ENCODE measurements around the gene DYNLT3.

The DYNLT3 gene

DNA sequence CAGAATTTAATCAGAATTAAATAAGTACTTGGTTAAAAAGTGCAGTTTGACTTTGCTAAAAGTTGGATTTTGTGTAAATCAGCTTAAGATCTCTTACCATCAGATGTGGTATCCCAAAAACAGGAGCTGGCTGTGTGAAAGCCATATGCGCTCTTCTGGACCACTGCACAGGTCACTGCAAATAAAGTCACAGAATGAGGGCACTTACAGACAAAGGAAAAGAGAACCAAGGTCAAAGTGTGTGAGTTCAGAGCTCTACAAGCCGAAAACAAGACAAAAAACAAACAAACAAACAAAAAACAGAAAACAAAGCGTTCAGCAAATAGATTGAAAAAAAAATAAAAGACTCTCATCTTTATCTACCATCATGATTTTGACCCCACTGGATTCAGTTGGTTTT, 6.4 kb downstream of the DYNLT3 start:
- no peak for FAIRE-seq

DNA sequence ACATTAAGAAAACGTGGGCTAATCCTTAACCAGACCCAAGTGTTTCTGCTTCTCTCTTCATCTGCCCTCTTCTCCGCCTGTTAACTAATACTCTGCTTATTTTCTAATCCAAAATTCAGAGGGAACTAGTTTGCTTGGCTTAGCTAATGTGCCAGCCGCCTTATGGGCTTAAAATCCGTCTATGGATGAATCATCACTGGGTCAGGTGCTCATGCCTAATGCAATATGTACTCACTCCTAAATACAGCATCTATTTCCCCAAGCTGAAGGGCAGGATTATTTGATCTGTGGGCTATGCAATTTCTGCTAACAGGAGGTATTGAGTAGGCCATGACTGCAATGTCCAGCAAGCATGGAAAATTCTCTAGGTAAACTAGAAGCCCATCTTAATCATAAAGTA, 12.4 kb downstream of the DYNLT3 start:
- FAIRE-seq, result peak; percentile 78

DNA sequence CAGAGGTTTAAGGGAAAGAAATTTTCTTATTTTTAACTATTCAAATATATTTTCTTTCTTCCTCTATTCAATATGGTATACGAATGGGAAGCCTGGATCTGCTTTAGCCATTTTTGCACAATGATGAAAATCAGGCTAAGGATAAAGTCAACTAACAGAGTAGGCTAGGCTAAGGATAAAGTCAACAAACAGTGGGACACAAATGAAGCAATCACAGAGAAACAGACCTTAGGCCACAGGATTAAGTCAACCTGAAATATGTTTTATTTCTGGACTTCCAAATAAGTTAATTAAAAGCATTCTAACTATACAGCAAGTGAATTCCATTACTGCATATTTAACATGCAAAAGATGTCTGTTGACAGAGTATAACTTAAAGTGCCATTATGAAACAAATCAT, 17.0 kb downstream of the DYNLT3 start:
- no peak for FAIRE-seq

DNA sequence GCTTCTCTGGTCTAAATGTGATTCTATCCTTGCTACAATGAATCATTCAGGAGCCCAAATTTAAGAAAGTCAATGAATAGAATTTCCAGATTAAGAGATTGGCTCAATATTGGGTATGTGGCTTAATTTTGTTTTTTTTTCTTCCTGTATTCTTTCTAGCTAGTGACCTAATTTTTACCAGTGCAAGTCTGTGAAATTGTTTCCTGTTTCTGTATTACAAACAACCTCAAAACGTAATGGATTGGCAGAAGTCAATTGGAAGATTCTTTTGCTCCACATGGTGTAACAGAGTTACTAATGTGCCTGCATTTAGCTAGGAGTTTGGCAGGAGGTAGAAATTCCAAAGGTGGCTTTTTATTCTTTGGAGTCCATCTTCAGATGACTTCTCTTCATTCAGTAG, 17.6 kb downstream of the DYNLT3 start:
- no peak for FAIRE-seq

DNA sequence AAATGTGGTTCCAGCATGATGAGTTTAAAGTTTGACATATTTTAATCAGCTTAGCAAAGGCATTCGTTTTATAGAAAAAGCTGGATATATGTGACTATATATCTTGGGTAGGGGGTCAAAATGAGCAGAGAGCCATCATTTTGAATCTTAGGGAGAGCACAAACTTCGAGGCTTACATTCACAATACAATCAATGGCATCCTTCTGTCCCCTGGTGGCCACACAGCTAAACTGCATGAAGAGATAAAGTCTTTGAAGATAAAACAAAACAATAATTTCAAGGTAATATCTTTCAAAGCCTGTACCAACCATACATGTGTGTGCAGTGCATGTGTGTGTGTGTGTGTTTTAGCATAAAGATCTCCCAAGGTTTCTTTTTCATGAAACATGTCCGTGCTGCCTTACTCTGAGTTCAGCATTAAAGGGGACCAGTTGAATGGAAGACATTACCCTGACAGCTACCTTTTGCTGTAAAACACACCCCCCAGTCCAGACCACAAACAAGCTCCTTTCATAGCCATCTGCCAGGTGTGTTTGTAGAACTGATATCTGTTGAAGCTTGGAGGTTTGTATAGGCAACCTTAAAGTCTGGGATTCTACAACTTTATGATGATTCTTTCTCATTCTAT, 22.0 kb downstream of the DYNLT3 start:
- peak; percentile 92 for FAIRE-seq

DNA sequence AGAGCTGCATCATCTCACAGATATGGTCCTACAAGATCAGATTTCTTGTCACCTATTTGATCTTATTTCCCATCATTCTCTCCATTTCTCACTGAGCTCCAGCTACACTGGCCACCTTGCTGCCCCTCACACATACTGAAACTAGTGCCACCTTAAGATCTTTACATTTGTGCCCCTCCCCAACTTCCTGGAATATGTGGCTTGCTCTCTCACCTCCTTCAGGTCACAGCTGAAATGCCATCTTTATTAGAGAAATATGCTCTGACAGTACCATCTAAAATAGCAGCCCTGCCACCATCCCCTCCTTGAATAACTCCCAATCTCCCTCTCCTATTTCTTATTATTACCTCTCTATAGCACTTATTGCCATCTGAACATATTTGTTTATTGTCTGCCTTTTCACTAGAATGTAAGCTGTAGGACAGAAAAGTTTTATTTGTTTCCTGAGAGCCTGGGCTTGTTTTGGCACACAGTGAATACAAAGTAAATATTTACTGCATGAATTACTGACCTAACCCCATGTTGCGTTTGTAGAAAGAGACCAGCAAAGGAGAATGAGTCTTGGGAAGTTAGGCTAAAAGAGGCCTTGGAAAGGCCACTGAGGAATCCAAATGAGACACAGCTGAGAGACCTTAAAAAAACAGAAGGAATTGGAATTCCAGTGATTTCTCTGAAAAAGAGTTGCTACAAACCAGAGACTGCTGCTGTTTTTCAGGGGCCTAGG, 22.7 kb downstream of the DYNLT3 start:
- no peak for FAIRE-seq

DNA sequence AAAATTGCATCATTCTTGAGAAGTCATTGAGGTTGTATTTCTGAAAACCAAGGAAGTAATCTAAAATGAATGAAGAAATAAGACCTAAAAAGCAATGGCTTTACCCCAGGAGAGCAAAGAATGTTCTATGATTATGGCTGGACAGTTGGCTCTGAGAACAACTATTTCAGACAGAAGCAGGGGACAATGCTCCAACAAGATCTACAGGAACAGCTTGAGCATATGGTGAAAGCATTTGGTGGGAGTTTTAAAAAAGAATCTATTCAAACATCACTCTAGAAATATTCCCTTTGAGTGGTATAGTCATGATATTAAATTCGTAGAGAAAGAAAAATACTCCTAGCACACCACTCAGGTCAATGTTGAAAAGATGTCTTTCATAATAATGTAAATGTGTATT, 26.7 kb downstream of the DYNLT3 start:
- FAIRE-seq, result no peak

DNA sequence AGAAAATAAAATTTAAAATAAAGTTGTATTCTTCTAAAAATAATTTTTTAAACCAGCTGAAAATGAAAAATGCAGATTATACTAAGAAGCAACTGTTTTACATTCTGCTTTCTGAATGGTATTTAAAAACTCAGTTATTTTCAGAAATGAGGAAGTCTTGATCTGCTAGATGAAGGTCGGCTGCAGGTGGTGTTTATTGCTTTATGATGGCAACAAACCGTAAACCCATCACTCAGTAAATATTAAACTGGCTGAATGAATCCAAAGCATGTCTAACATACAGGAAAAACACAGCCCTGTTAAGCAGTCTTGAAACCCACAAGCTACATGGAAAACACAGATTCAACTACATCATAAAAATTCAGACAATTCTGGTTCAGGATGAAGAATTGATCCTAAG, 29.3 kb downstream of the DYNLT3 start:
- no peak for FAIRE-seq

DNA sequence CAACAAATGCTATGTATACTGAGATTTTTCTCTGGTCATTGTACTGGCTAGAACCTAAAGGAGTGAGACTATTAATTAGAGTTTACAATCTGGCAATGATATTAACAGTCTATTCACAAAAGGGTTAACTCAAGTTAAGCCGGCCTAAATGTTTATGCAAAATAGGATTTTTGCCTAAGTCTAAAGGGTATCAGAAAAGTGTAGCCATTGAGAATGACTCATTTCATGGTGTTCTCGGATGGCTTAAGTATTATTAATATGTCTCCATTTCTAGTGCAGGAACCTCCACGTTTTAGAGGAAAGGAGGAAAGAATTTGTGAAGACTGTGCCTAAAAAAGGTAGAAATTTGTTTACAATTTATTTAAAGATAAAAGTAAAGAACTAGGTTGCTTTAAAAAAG, 29.8 kb downstream of the DYNLT3 start:
- no peak for FAIRE-seq

DNA sequence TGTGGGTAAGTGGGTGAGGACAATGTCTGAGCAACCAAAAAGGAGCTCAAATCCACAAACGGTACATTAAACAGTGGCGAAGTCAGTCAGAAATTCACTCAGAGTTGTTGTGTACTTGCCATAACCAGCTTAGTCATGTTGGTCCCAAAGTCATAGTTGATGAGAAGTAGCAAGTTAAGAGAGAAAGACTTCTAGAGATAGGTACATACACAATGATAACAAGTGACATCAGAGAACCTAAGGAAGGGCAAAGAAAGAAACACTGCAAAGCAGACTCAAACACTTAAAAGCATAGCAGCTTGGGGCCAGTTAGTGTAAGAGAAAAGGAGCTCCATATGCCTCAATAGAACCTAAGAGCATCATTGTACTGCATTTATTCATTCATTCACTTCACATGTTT, 30.2 kb downstream of the DYNLT3 start:
- no peak for FAIRE-seq

DNA sequence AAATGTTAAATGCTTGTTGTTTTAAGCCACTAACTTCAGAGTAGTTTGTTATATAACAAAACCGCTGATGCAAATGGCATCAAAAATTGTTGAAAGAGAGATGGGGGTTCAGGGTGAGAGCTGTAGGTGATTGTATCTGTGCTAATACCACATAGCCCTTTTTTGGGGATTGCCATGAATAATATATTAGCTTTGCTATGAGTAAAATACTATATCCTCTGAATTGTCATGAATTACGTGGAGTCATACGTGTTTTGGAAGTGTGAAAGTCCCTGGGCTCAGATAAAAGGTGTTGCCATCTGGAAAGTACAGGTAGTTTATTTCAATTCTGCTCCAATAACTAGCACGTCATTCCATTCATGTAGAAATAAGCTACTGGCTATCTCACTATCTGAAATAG, 30.6 kb downstream of the DYNLT3 start:
- peak; percentile 79 for FAIRE-seq

DNA sequence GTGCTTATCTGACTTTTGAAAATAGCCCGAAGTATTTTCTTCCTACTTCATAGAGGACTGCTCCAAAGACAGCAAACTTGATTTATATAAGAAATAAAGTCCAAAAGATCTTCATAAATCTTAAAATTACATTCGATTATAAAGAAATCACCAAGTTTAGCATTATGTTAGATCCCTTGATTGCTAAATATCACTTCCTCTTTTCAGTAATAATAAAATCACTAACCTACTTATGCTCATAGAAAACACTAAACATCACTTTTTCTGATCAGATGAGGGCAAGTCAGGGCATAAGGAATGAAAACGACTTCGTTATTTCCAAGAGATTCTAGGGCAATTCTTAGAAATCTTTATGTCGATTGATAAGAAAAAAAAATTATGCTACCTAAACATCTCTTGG, 32.0 kb downstream of the DYNLT3 start:
- peak; percentile 41 for FAIRE-seq

DNA sequence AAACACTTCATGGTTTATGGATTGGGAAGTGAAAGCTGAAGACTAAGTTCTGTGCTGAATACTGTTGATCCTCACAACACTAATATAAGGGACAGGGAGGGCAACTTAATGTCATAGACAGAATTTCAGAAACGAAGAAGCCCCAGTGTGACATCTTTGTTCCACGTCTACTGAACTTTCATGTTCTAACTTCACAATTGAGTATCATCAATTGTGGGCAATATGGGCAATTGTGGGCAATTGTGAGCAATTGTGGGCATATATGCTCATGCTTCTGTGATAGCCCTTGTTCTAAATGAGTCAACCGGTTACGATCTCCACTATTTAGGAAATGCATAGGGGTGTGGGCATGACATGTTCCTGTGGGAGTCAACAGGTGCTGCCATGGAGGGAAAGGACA, 33.8 kb downstream of the DYNLT3 start:
- no peak for FAIRE-seq

DNA sequence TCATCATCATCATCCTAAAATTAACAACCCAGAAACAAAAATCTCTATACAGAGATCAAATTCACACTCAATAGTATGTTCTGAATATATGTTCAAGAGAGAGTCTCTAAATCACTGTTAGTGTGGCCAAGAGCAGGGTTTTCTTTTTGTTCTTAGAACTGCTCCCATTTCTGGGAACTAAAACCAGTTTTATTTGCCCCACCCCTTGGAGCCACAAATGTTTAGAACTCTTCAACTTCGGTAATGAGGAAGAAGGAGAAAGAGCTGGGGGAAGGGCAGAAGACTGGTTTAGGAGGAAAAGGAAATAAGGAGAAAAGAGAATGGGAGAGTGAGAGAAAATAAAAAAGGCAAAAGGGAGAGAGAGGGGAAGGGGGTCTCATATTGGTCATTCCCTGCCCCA, 35.3 kb downstream of the DYNLT3 start:
- FAIRE-seq, result no peak

DNA sequence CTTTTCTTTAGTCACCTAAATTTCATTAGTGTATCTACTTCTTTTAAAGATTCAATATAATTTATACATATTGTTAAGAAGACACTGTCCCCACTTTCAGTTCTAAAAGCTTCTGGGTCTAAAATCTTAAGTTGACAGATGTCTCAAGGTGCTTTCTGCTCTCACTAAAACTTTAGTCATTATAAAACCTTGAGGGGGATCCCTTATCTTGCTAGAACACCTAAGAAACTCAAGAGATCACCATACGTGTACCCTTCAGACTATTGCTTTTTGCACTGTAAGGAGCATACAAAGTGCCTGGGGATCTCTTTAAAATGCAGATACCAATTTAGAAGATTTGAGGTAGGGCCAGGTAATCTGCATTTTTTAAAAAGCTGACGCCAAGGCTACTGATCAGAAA, 37.4 kb downstream of the DYNLT3 start:
- no peak for FAIRE-seq

DNA sequence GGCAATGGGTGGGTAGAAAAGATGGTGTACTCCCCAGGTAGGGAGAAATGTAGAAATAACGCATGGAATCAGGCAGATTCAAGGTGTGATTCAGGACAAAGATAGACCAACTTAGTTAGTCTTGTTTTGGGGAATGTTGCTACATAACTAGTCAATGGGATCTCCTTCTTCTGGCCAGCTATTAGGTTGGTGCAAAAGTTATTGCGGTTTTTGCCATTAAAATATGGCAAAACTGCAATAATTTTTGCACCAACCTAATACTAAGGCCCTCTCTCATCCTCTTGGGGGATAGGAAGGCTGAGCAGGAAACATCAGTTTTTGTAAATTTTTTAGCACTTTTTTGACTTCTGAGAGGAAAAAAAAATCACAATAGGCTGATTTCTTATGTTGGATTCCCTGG, 44.3 kb downstream of the DYNLT3 start:
- no peak for FAIRE-seq

DNA sequence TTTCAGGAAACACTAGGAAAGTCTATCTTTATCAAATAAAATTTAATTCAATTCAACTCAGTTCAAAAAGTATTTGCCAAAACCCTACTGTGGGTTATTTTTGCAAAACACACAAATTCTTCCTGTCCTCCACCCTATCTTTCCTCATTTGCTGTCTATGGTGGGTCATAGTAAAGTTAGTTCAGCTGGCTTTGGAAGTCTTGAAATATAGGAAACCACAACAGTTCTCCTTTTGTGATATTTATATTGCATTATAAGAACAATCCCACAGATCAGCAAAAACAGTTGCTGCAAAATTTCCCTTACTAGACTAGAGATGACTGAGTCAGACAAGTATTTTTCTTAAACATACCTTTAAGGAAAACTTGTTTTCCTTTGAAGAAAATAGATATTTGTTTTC, 45.3 kb downstream of the DYNLT3 start:
- FAIRE-seq, result peak; percentile 74

DNA sequence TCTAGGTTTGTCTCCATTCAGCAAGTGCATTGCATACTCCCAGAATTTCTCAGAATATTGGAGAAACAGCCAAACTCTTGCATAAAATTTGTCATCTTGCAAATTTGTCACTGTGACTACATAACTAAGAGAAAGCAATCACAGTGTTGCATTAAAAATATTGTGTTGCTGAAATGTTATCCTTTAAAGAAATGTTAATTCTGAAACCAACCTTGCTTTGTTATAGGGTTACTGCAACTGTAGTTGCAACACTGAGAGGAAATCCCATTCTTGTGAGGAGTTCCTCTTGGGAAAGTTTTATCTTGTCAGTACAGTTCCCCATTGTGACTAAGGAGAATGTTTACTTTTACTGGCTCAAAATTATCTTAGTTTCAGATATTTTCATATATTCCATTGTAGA, 46.7 kb downstream of the DYNLT3 start:
- no peak for FAIRE-seq

DNA sequence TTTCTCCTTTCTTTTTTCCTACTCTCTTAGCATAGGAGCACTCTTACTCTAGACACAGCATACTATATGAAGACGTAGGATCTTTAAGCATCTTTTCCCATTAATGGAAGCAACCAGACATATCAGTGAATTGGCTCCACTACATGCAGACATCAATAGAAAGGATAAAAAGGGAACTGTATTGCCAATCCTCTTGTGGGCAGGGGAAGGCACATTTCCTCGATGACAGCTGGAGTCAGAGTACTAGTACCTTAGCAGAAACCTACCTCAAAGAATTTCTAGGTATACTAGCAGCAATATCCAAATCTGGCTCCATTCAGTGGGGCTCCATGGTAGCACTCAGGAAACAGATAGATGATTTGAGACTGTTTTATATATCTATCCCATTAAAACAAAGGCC, 47.4 kb downstream of the DYNLT3 start:
- FAIRE-seq, result no peak

DNA sequence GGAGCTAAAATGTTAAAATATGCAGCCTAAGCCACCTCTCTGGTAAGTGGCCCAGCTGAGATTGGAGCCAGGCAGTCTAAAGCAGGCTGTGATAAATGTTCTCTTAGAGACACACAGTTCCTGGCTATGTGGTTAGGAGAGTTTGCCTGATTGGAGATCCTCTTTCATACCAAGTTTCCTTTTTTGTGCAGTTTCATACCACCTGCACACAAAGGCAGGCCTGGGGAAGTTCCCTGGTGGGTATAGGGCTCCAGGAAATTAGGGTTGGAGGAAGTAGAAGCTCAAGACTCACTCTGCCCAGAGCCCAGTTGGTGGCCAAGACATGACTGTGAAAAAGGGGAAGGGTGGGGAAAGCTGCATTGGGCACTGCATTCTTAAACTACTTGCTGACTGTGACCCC, 50.6 kb downstream of the DYNLT3 start:
- no peak for FAIRE-seq

DNA sequence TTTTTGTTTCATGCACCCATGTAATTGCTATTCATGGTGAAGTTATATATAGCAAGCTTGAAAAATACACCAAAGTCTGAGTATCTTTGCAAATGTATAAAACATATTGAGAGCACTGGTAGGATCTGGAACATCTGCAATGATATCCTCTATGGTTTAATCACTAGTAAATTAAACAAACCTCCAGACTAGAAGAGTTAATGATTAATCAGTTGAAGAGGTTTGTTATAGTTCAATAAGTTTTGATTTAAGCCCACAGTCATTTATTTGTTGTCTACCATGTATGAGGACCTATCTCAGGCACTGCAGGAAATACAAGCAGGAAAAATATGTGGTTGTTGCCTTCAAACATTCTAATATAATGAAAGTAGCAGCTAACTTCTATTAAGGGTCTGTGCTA, 51.1 kb downstream of the DYNLT3 start:
- peak; percentile 97 for FAIRE-seq

Data from islet of Langerhans (tissue), 1 donor.